B cell (primary cell): ENCODE results near the gene TGFBI.

Source experiments
- EZH2 ChIP-seq: IDR thresholded peaks from 2 replicates; pipeline ENCODE4 v1.6.1; 2012; ENCODE audit warnings: borderline replicate concordance, low read depth, mild to moderate bottlenecking, moderate library complexity, low read length; ENCODE audit not compliant: insufficient read depth, poor library complexity, severe bottlenecking
- TF ChIP-seq, protein P1 (sequence below): fragments of 200-600 bp; IDR thresholded peaks from one replicate; pipeline ENCODE4 v1.8.0; 2022; ENCODE audit warnings: antibody characterized with exemption, mild to moderate bottlenecking

DNA sequence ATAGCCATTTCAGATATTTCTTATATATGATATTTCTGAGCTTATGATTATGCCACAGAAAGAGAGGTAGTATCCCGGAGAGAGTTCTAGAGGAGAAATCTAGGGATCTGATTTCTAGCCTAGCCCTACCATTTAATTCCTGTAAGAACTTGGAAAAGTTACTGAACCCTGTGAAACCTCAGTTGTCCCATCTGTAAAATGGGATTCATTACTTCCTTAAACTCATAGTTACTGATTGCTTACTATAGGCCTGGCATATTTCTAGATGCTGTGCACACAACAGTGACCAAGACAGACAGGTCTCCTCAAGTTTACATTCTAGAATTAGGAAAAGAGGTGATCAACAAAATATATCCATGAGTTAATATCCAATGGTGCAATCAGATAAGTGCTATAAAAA lies 73.1 kb downstream of the TGFBI start:
- TF ChIP-seq, protein P1, sequence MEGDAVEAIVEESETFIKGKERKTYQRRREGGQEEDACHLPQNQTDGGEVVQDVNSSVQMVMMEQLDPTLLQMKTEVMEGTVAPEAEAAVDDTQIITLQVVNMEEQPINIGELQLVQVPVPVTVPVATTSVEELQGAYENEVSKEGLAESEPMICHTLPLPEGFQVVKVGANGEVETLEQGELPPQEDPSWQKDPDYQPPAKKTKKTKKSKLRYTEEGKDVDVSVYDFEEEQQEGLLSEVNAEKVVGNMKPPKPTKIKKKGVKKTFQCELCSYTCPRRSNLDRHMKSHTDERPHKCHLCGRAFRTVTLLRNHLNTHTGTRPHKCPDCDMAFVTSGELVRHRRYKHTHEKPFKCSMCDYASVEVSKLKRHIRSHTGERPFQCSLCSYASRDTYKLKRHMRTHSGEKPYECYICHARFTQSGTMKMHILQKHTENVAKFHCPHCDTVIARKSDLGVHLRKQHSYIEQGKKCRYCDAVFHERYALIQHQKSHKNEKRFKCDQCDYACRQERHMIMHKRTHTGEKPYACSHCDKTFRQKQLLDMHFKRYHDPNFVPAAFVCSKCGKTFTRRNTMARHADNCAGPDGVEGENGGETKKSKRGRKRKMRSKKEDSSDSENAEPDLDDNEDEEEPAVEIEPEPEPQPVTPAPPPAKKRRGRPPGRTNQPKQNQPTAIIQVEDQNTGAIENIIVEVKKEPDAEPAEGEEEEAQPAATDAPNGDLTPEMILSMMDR, result no peak
- TF ChIP-seq EZH2, result no peak
